ENCODE results near the gene ACTBL2. TPM values are rescaled to one million over a fixed set of nuclear protein-coding genes. Genes with fewer than 3 reads are reported as not detected.
"Not testable (repeated sequence)": the region's sequence is repeated elsewhere in the genome, so short reads cannot be mapped to it uniquely, and the experiment has no call there.

Gene ACTBL2
- total RNA-seq = not detected

- DNase-seq (no peak), ATAC-seq (replicated peaks in 1 of 2) (no peak)
- H3K9me3 Mint-ChIP-seq = no peaks in the 10 kb centered on the region
- no peaks in the 10 kb centered on the region for H3K36me3 Mint-ChIP-seq (ENCODE audit: insufficient read depth in 2 of 2)
- no peak within 1 kb of the TSS for H3K27ac Mint-ChIP-seq
- H3K4me3 Mint-ChIP-seq = no peak within 1 kb of the TSS
- peaks cover 6% of the 10 kb centered on the region for H3K27me3 Mint-ChIP-seq (ENCODE audit: low read depth)
- H3K4me1 Mint-ChIP-seq (ENCODE audit: low read depth) = no peaks in the 10 kb centered on the region
Observed at GRCh38 chr5:57482671-57483106, at the start of gene ACTBL2. Gene ACTBL2 (minus strand): TSS chr5:57482811. CDS start chr5:57482707, 104 bp downstream.

GRCh38 chr5:57531333-57531732 lies 48.7 kb upstream of the ACTBL2 start:
- no peaks in the 10 kb centered on the region for H3K36me3 Mint-ChIP-seq (ENCODE audit: insufficient read depth in 2 of 2)
- peaks cover 28% of the 10 kb centered on the region for H3K27me3 Mint-ChIP-seq (ENCODE audit: low read depth)
- ATAC-seq (replicated peaks in 1 of 2) = no peak
- H3K9me3 Mint-ChIP-seq = no peaks in the 10 kb centered on the region
- H3K4me3 Mint-ChIP-seq = no peak overlapping the region
- no peaks in the 10 kb centered on the region for H3K4me1 Mint-ChIP-seq (ENCODE audit: low read depth)
- no peak for DNase-seq
- H3K27ac Mint-ChIP-seq = no peak overlapping the region

GRCh38 chr5:57529864-57530263 lies 47.3 kb upstream of the ACTBL2 start:
- Mint-ChIP-seq H3K27ac (no peak overlapping the region), H3K4me3 (no peak overlapping the region), H3K4me1 (ENCODE audit: low read depth) (no peaks in the 10 kb centered on the region), H3K27me3 (ENCODE audit: low read depth) (peaks cover 28% of the 10 kb centered on the region), H3K36me3 (ENCODE audit: insufficient read depth in 2 of 2) (no peaks in the 10 kb centered on the region), H3K9me3 (no peaks in the 10 kb centered on the region)
- no peak for DNase-seq
- no peak for ATAC-seq (replicated peaks in 1 of 2)

- no peaks in the 10 kb centered on the region for H3K9me3 Mint-ChIP-seq
- H3K27me3 Mint-ChIP-seq (ENCODE audit: low read depth) = peaks cover 21% of the 10 kb centered on the region
- H3K4me1 Mint-ChIP-seq (ENCODE audit: low read depth) = no peaks in the 10 kb centered on the region
- no peak for ATAC-seq (replicated peaks in 1 of 2)
- no peak for DNase-seq
- no peaks in the 10 kb centered on the region for H3K36me3 Mint-ChIP-seq (ENCODE audit: insufficient read depth in 2 of 2)
- H3K4me3 Mint-ChIP-seq = no peak overlapping the region
- H3K27ac Mint-ChIP-seq = no peak overlapping the region
Observed at GRCh38 chr5:57527870-57528269, 45.3 kb upstream of the ACTBL2 start.

GRCh38 chr5:57524348-57525060 lies 41.9 kb upstream of the ACTBL2 start:
- Mint-ChIP-seq H3K27ac (no peak overlapping the region), H3K36me3 (ENCODE audit: insufficient read depth in 2 of 2) (peaks cover 0 to 1% of the 10 kb centered on the region in 2 donors), H3K27me3 (ENCODE audit: low read depth) (peaks cover 12% of the 10 kb centered on the region), H3K4me1 (ENCODE audit: low read depth) (no peaks in the 10 kb centered on the region), H3K9me3 (peaks cover 0 to 2% of the 10 kb centered on the region in 2 donors), H3K4me3 (no peak overlapping the region)
- DNase-seq (no peak), ATAC-seq (replicated peaks in 1 of 2) (peak in 1 of 2 donors; percentile 42)

GRCh38 chr5:57522477-57522876 lies 39.9 kb upstream of the ACTBL2 start:
- H3K36me3 Mint-ChIP-seq (ENCODE audit: insufficient read depth in 2 of 2); ATAC-seq (replicated peaks in 1 of 2); H3K4me3 Mint-ChIP-seq: not testable (repeated sequence)

GRCh38 chr5:57518415-57518814 lies 35.8 kb upstream of the ACTBL2 start:
- H3K36me3 Mint-ChIP-seq (ENCODE audit: insufficient read depth in 2 of 2); ATAC-seq (replicated peaks in 1 of 2); DNase-seq; H3K4me3 Mint-ChIP-seq; H3K27me3 Mint-ChIP-seq (ENCODE audit: low read depth); H3K27ac Mint-ChIP-seq; H3K9me3 Mint-ChIP-seq: not testable (repeated sequence)
- H3K4me1 Mint-ChIP-seq (ENCODE audit: low read depth) = peaks cover 11% of the 10 kb centered on the region

More at GRCh38 chr5:57522477-57522876, 39.9 kb upstream of the ACTBL2 start:
- not testable (repeated sequence) for H3K9me3 Mint-ChIP-seq; H3K27me3 Mint-ChIP-seq (ENCODE audit: low read depth); DNase-seq; H3K27ac Mint-ChIP-seq; H3K4me1 Mint-ChIP-seq (ENCODE audit: low read depth)

- Mint-ChIP-seq H3K27ac (no peak overlapping the region), H3K27me3 (ENCODE audit: low read depth) (peaks cover 2% of the 10 kb centered on the region), H3K4me1 (ENCODE audit: low read depth) (peaks cover 11% of the 10 kb centered on the region), H3K9me3 (peaks cover 2 to 4% of the 10 kb centered on the region in 2 donors), H3K4me3 (no peak overlapping the region), H3K36me3 (ENCODE audit: insufficient read depth in 2 of 2) (peaks cover 1 to 2% of the 10 kb centered on the region in 2 donors)
- ATAC-seq (replicated peaks in 1 of 2) (no peak), DNase-seq (no peak)
Observed at GRCh38 chr5:57517250-57517649, 34.6 kb upstream of the ACTBL2 start.

- H3K9me3 Mint-ChIP-seq = peaks cover 0 to 4% of the 10 kb centered on the region in 2 donors
- DNase-seq (no peak), ATAC-seq (replicated peaks in 1 of 2) (peak in 1 of 2 donors; percentile 49)
- H3K27ac Mint-ChIP-seq = no peak overlapping the region
- peaks cover 17% of the 10 kb centered on the region for H3K27me3 Mint-ChIP-seq (ENCODE audit: low read depth)
- no peak overlapping the region for H3K4me3 Mint-ChIP-seq
- H3K4me1 Mint-ChIP-seq (ENCODE audit: low read depth) = peaks cover 11% of the 10 kb centered on the region
- peaks cover 0 to under 1% of the 10 kb centered on the region in 2 donors for H3K36me3 Mint-ChIP-seq (ENCODE audit: insufficient read depth in 2 of 2)
Observed at GRCh38 chr5:57513785-57514184, 31.2 kb upstream of the ACTBL2 start.

GRCh38 chr5:57511321-57511720 lies 28.7 kb upstream of the ACTBL2 start:
- no peak overlapping the region for H3K27ac Mint-ChIP-seq
- H3K4me1 Mint-ChIP-seq (ENCODE audit: low read depth) = peaks cover 11% of the 10 kb centered on the region
- no peak overlapping the region for H3K4me3 Mint-ChIP-seq
- H3K27me3 Mint-ChIP-seq (ENCODE audit: low read depth) = peaks cover 17% of the 10 kb centered on the region
- ATAC-seq (replicated peaks in 1 of 2) (no peak), DNase-seq (no peak)
- no peaks in the 10 kb centered on the region for H3K36me3 Mint-ChIP-seq (ENCODE audit: insufficient read depth in 2 of 2)
- H3K9me3 Mint-ChIP-seq = peaks cover 0 to 2% of the 10 kb centered on the region in 2 donors

GRCh38 chr5:57509501-57510260 lies 27.1 kb upstream of the ACTBL2 start:
- Mint-ChIP-seq H3K9me3 (no peaks in the 10 kb centered on the region), H3K27me3 (ENCODE audit: low read depth) (peaks cover 17% of the 10 kb centered on the region), H3K27ac (no peak overlapping the region), H3K36me3 (ENCODE audit: insufficient read depth in 2 of 2) (no peaks in the 10 kb centered on the region), H3K4me1 (ENCODE audit: low read depth) (peaks cover 11% of the 10 kb centered on the region), H3K4me3 (no peak overlapping the region)
- no peak for ATAC-seq (replicated peaks in 1 of 2)
- DNase-seq = no peak

- Mint-ChIP-seq H3K4me1 (ENCODE audit: low read depth) (no peaks in the 10 kb centered on the region), H3K27me3 (ENCODE audit: low read depth) (peaks cover 17% of the 10 kb centered on the region), H3K27ac (no peak overlapping the region), H3K36me3 (ENCODE audit: insufficient read depth in 2 of 2) (no peaks in the 10 kb centered on the region), H3K4me3 (no peak overlapping the region), H3K9me3 (no peaks in the 10 kb centered on the region)
- DNase-seq = no peak
- ATAC-seq (replicated peaks in 1 of 2) = no peak
Observed at GRCh38 chr5:57508211-57508610, 25.6 kb upstream of the ACTBL2 start.

Data from activated T-cell treated with anti-CD3 and anti-CD28 coated beads, Interleukin-2, amount 50 U/mL, for 72 hours (primary cell).